HCT116 (cell line): Measurements from ENCODE around the gene TARBP2. TPM values are rescaled to one million over a fixed set of nuclear protein-coding genes. Genes with fewer than 3 reads are reported as not detected.

Experiments
- ATAC-seq: fragments of 200-7000 bp; cut with Tn5 transposase; 2 replicates; pipeline ENCODE4 v1.9.1; 2020; ENCODE audit warnings: mild to moderate bottlenecking, moderate library complexity
- BruUV-seq: library from RNA; stranded (reverse); fragments of 400-500 nt; replicated peaks from 2 replicates; lab custom pipeline; 2021; lab: Mats Ljungman, UMichigan
- CTCF ChIA-PET: fragments of 300-600 bp; sonication (Branson Sonifier 250); formaldehyde crosslinking; loops from one replicate; lab custom pipeline; 2021; ENCODE audit warnings: antibody characterized with exemption; lab: Charles Lee
- POLR2A ChIA-PET: fragments of 300-600, 350-600 bp; sonication (Branson Sonifier 250); formaldehyde crosslinking; loops from one replicate; lab custom pipeline; 2021; ENCODE audit warnings: antibody characterized with exemption; lab: Charles Lee
- RAD21 ChIA-PET, 2 experiments: fragments of 300-600 bp; sonication (Branson Sonifier 250); formaldehyde crosslinking; loops; one replicate each; lab custom pipeline; 2023; ENCODE audit warnings: low total read pairs in 2 of 2; ENCODE audit not compliant: uncharacterized antibody in 2 of 2, unreplicated experiment in 2 of 2, low non-redundant PET in 1 of 2; lab: Charles Lee
- DNase-seq: peaks from one replicate; pipeline ENCODE4 v3.0.0-alpha.2; 2010; ENCODE audit warnings: low read depth, low spot score
- H2AFZ ChIP-seq: fragments of 200-600 bp; shearing (Covaris generic), sonication (generic); 2 replicates; pipeline ENCODE4 v1.6.1; 2017; ENCODE audit warnings: low read depth, mixed run types, mixed read lengths, antibody characterized with exemption, low read length; ENCODE audit not compliant: poor library complexity, severe bottlenecking
- H3K27ac ChIP-seq: 2 replicates; pipeline ENCODE4 v1.5.1; 2012; ENCODE audit warnings: low read depth, low read length
- H3K27me3 ChIP-seq: fragments of 200-600 bp; sonication (generic); 2 replicates; pipeline ENCODE4 v1.6.1; 2016; ENCODE audit warnings: mixed run types, low read length, mixed read lengths; ENCODE audit not compliant: insufficient read depth
- H3K36me3 ChIP-seq, 2 experiments: fragments of 200-500 bp in 1 of 2; fragments of 200-600 bp in 1 of 2; sonication (Bioruptor generic) in 1 of 2; sonication (generic) in 1 of 2; 2 replicates each; pipeline versions ENCODE4 v1.5.1 to v1.6.1; 2014 to 2016; ENCODE audit warnings: low read length in 2 of 2, inconsistent platforms in 1 of 2, mixed read lengths in 1 of 2, mixed run types in 1 of 2; ENCODE audit not compliant: insufficient read depth in 2 of 2, control insufficient read depth in 1 of 2
- H3K4me1 ChIP-seq, 2 experiments: fragments of 200-600 bp in 1 of 2; sonication (generic) in 1 of 2; 2 replicates each; pipeline versions ENCODE4 v1.5.1 to v1.6.1; 2012 to 2017; ENCODE audit warnings: low read length in 2 of 2, inconsistent platforms in 1 of 2, mild to moderate bottlenecking in 1 of 2, mixed read lengths in 1 of 2, mixed run types in 1 of 2, moderate library complexity in 1 of 2; ENCODE audit not compliant: insufficient read depth in 2 of 2, control insufficient read depth in 1 of 2
- H3K4me2 ChIP-seq: fragments of 200-600 bp; sonication (generic); 2 replicates; pipeline ENCODE4 v1.6.1; 2017; ENCODE audit warnings: mixed run types, low read length, mixed read lengths
- H3K4me3 ChIP-seq, 2 experiments: fragments of 200-600 bp in 1 of 2; sonication (generic) in 1 of 2; replicated peaks in 1 of 2; 2 replicates each; pipeline ENCODE4 v1.5.1; 2011 to 2016; ENCODE audit warnings: low read length in 2 of 2, control low read depth in 1 of 2, low read depth in 1 of 2, mild to moderate bottlenecking in 1 of 2, mixed read lengths in 1 of 2, mixed run types in 1 of 2
- H3K79me2 ChIP-seq: fragments of 200-600 bp; sonication (generic); 2 replicates; pipeline ENCODE4 v1.6.1; 2017; ENCODE audit warnings: mild to moderate bottlenecking, mixed run types, low read length, moderate library complexity, mixed read lengths; ENCODE audit not compliant: insufficient read depth
- H3K9ac ChIP-seq: fragments of 200-600 bp; sonication (generic); 2 replicates; pipeline ENCODE4 v1.6.1; 2016; ENCODE audit warnings: low read length, mixed read lengths
- H3K9me2 ChIP-seq: fragments of 200-600 bp; sonication (generic), shearing (Covaris generic); 2 replicates; pipeline ENCODE4 v1.6.1; 2017; ENCODE audit warnings: mixed run types, mild to moderate bottlenecking, moderate library complexity; ENCODE audit not compliant: insufficient read depth
- H3K9me3 ChIP-seq, 2 experiments: fragments of 200-500 bp in 1 of 2; fragments of 200-600 bp in 1 of 2; sonication (Bioruptor generic) in 1 of 2; sonication (generic) in 1 of 2; 2 replicates each; pipeline ENCODE4 v1.6.1; 2014 to 2017; ENCODE audit warnings: low read length in 2 of 2, mixed read lengths in 2 of 2, inconsistent platforms in 1 of 2, low read depth in 1 of 2, mild to moderate bottlenecking in 1 of 2, mixed run types in 1 of 2, moderate library complexity in 1 of 2; ENCODE audit not compliant: control insufficient read depth in 1 of 2, insufficient read depth in 1 of 2
- H4K20me1 ChIP-seq: fragments of 200-600 bp; sonication (generic), shearing (Covaris generic); 2 replicates; pipeline ENCODE4 v1.6.1; 2017; ENCODE audit warnings: mixed run types, mild to moderate bottlenecking, moderate library complexity; ENCODE audit not compliant: insufficient read depth
- CBX3 ChIP-seq: IDR thresholded peaks from 2 replicates; pipeline ENCODE4 v1.6.1; 2012; ENCODE audit warnings: low read depth
- CEBPB ChIP-seq: IDR thresholded peaks from 2 replicates; pipeline ENCODE4 v1.6.1; 2012; ENCODE audit warnings: low read depth
- CTCF ChIP-seq, 3 experiments: fragments of 200-600 bp in 1 of 3; sonication (generic) in 1 of 3; IDR thresholded peaks in 2 of 3; conservative IDR thresholded peaks in 1 of 3; 2 replicates each; pipeline ENCODE4 v1.5.1; 2012 to 2017; ENCODE audit warnings: low read depth in 2 of 3, low read length in 2 of 3, antibody characterized with exemption in 1 of 3, borderline replicate concordance in 1 of 3, control low read depth in 1 of 3, mild to moderate bottlenecking in 1 of 3, mixed read lengths in 1 of 3, mixed run types in 1 of 3, moderate library complexity in 1 of 3; ENCODE audit not compliant: insufficient read depth in 1 of 3
- EGR1 ChIP-seq: IDR thresholded peaks from 2 replicates; pipeline ENCODE4 v1.6.1; 2012; ENCODE audit warnings: low read depth
- ELF1 ChIP-seq: IDR thresholded peaks from 2 replicates; pipeline ENCODE4 v1.6.1; 2012; ENCODE audit warnings: low read depth, borderline replicate concordance
- EZH2 ChIP-seq: fragments of 200-600 bp; sonication (generic); IDR thresholded peaks from 2 replicates; pipeline ENCODE4 v1.6.1; 2017; ENCODE audit warnings: antibody characterized with exemption, mixed run types
- JUND ChIP-seq: IDR thresholded peaks from 2 replicates; pipeline ENCODE4 v1.6.1; 2012
- POLR2AphosphoS5 ChIP-seq: IDR thresholded peaks from 2 replicates; pipeline ENCODE4 v1.6.1; 2011; ENCODE audit warnings: mild to moderate bottlenecking, low read depth, low read length, moderate library complexity
- RAD21 ChIP-seq: IDR thresholded peaks from 2 replicates; pipeline ENCODE4 v1.6.1; 2012; ENCODE audit warnings: low read depth, mild to moderate bottlenecking
- SIN3A ChIP-seq: IDR thresholded peaks from 2 replicates; pipeline ENCODE4 v1.6.1; 2012; ENCODE audit warnings: low read depth
- SP1 ChIP-seq: IDR thresholded peaks from 2 replicates; pipeline ENCODE4 v1.6.1; 2012; ENCODE audit warnings: low read depth
- TCF7L2 ChIP-seq: IDR thresholded peaks from 2 replicates; pipeline ENCODE4 v1.7.0; 2011; ENCODE audit warnings: borderline replicate concordance, inconsistent platforms; ENCODE audit not compliant: insufficient read depth, insufficient read length; ENCODE audit errors: extremely low read depth
- YY1 ChIP-seq: IDR thresholded peaks from 2 replicates; pipeline ENCODE4 v1.6.1; 2011; ENCODE audit warnings: low read length, low read depth, moderate library complexity, mild to moderate bottlenecking; ENCODE audit not compliant: insufficient replicate concordance; ENCODE audit errors: extremely low read depth
- ZFX ChIP-seq: fragments of 450-650 bp; IDR thresholded peaks from 2 replicates; pipeline ENCODE4 v1.6.1; 2017
- ZNF274 ChIP-seq: fragments of 200-500 bp; sonication (Bioruptor generic); IDR thresholded peaks from 2 replicates; pipeline ENCODE4 v1.6.1; 2014; ENCODE audit warnings: mild to moderate bottlenecking, low read depth, low read length, inconsistent platforms
- intact Hi-C: fragments of 100-400 bp; cut with micrococcal nuclease; formaldehyde crosslinking; loops from 2 replicates; pipeline ENCODE4 v1.10.0; 2022
- total RNA-seq: library from RNA; stranded (reverse); gene quantifications from one replicate; pipeline ENCODE4 v1.2.1, GENCODE V29; 2021; ENCODE audit not compliant: unreplicated experiment
- TF ChIP-seq, protein P1 (sequence below): IDR thresholded peaks from 2 replicates; pipeline ENCODE4 v1.6.1; 2011; ENCODE audit warnings: mild to moderate bottlenecking, low read length, moderate library complexity; ENCODE audit not compliant: insufficient replicate concordance; ENCODE audit errors: extremely low read depth
- TF ChIP-seq, protein P2 (sequence below): IDR thresholded peaks from 2 replicates; pipeline ENCODE4 v1.6.1; 2012; ENCODE audit warnings: low read depth
- TF ChIP-seq, protein P3 (sequence below): IDR thresholded peaks from 2 replicates; pipeline ENCODE4 v1.6.1; 2012

Gene TARBP2
- total RNA-seq, 1 experiment from 2014 or later: 40.1 TPM

GRCh38 chr12:53451661-53452158 is 49.4 kb upstream of the TARBP2 start, which contains the start of gene PCBP2:
Gene PCBP2 (plus strand): TSS chr12:53452102. CDS start chr12:53454801, 2,699 bp downstream.
- no peak within 1 kb of the TSS for H2AFZ ChIP-seq
- H3K27ac ChIP-seq: peak within 1 kb of the TSS; percentile 96
- no peaks in the 10 kb centered on the region for H3K9me3 ChIP-seq
- peak within 1 kb of the TSS; percentile 75 for H3K4me2 ChIP-seq
- no peaks in the 10 kb centered on the region for H3K27me3 ChIP-seq
- peaks cover 29 to 40% of the 10 kb centered on the region in 2 experiments for H3K36me3 ChIP-seq
- no peaks in the 10 kb centered on the region for H3K9me2 ChIP-seq
- H3K4me3 ChIP-seq: peak within 1 kb of the TSS; percentile 76 to 79
- no TSS peak for BruUV-seq
- H3K79me2 ChIP-seq: peaks cover 49% of the 10 kb centered on the region
- peaks cover 0 to 14% of the 10 kb centered on the region in 2 experiments; a peak in 3 of 4 replicates for H3K4me1 ChIP-seq
- TF ChIP-seq YY1: peak; percentile 87
- TF ChIP-seq ELF1: peak; percentile 75
- 0 out of 2 replicates have a peak, but pooled peaks have one; percentile 4 for TF ChIP-seq RAD21
- no peak for TF ChIP-seq ZNF274
- peak; percentile 80 for TF ChIP-seq SP1
- no peak for TF ChIP-seq EZH2
- peak; percentile 65; the same call in 1 of the 2 replicates for TF ChIP-seq POLR2AphosphoS5
- TF ChIP-seq, protein P1, sequence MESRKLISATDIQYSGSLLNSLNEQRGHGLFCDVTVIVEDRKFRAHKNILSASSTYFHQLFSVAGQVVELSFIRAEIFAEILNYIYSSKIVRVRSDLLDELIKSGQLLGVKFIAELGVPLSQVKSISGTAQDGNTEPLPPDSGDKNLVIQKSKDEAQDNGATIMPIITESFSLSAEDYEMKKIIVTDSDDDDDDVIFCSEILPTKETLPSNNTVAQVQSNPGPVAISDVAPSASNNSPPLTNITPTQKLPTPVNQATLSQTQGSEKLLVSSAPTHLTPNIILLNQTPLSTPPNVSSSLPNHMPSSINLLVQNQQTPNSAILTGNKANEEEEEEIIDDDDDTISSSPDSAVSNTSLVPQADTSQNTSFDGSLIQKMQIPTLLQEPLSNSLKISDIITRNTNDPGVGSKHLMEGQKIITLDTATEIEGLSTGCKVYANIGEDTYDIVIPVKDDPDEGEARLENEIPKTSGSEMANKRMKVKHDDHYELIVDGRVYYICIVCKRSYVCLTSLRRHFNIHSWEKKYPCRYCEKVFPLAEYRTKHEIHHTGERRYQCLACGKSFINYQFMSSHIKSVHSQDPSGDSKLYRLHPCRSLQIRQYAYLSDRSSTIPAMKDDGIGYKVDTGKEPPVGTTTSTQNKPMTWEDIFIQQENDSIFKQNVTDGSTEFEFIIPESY: peak; percentile 61
- peak; percentile 93 for TF ChIP-seq CBX3
- TF ChIP-seq SIN3A: peak; percentile 75; the same call in 1 of the 2 replicates
- TF ChIP-seq ZFX: no peak
- TF ChIP-seq, protein P2, sequence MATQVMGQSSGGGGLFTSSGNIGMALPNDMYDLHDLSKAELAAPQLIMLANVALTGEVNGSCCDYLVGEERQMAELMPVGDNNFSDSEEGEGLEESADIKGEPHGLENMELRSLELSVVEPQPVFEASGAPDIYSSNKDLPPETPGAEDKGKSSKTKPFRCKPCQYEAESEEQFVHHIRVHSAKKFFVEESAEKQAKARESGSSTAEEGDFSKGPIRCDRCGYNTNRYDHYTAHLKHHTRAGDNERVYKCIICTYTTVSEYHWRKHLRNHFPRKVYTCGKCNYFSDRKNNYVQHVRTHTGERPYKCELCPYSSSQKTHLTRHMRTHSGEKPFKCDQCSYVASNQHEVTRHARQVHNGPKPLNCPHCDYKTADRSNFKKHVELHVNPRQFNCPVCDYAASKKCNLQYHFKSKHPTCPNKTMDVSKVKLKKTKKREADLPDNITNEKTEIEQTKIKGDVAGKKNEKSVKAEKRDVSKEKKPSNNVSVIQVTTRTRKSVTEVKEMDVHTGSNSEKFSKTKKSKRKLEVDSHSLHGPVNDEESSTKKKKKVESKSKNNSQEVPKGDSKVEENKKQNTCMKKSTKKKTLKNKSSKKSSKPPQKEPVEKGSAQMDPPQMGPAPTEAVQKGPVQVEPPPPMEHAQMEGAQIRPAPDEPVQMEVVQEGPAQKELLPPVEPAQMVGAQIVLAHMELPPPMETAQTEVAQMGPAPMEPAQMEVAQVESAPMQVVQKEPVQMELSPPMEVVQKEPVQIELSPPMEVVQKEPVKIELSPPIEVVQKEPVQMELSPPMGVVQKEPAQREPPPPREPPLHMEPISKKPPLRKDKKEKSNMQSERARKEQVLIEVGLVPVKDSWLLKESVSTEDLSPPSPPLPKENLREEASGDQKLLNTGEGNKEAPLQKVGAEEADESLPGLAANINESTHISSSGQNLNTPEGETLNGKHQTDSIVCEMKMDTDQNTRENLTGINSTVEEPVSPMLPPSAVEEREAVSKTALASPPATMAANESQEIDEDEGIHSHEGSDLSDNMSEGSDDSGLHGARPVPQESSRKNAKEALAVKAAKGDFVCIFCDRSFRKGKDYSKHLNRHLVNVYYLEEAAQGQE: no peak
- TF ChIP-seq, protein P3, sequence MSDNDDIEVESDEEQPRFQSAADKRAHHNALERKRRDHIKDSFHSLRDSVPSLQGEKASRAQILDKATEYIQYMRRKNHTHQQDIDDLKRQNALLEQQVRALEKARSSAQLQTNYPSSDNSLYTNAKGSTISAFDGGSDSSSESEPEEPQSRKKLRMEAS: peak; percentile 82
- no peak; the same call in 1 of the 2 replicates for TF ChIP-seq JUND
- peak; percentile 72; the same call in 1 of the 2 replicates for TF ChIP-seq CEBPB
- peak; percentile 92 for TF ChIP-seq EGR1
- peak; percentile 72 to 88 (median 84) for TF ChIP-seq CTCF (IDR thresholded peaks at IDR 0.05 in 2 of 3, conservative IDR thresholded peaks at IDR 0.05 in 1 of 3; ENCODE audit: borderline replicate concordance in 1 of 3, insufficient read depth in 1 of 3, low read depth in 2 of 3, low read length in 2 of 3)
- TF ChIP-seq TCF7L2: peak; percentile 91
- DNase-seq (peak; percentile 99), ATAC-seq (peak; percentile 92)
- intact Hi-C loops: loop anchor here (5.0 kb wide), 1 partner anchor 69 kb away; the partner anchor contains the start of gene SP1
- POLR2A ChIA-PET: interaction anchor here (2.6 kb wide), 1 partner anchor 11 kb away, joined by 21 read pairs; the partner anchor contains the start of gene PRR13
- peak within 1 kb of the TSS; percentile 98 for H3K9ac ChIP-seq
- H4K20me1 ChIP-seq: peaks cover 33% of the 10 kb centered on the region; the same call in 1 of the 2 replicates
- CTCF ChIA-PET: interaction anchor here (0.7 to 1.9 kb wide), 4 partner anchors 11 to 193 kb away, joined by 3 to 7 read pairs (median 4); partner anchors contain the start of genes PRR13 and TARBP2
- RAD21 ChIA-PET: no interaction called here
